NCI-H2107 treated with DMSO at 0.1 percent for 48 hours (cell line): ENCODE data around the gene TAS2R13.

ENCODE experiments used
- DNase-seq: peaks from one replicate; lab custom pipeline; 2025; ENCODE audit not compliant: unreplicated experiment; lab: John Stamatoyannopoulos, UW

The TAS2R13 gene, protein sequence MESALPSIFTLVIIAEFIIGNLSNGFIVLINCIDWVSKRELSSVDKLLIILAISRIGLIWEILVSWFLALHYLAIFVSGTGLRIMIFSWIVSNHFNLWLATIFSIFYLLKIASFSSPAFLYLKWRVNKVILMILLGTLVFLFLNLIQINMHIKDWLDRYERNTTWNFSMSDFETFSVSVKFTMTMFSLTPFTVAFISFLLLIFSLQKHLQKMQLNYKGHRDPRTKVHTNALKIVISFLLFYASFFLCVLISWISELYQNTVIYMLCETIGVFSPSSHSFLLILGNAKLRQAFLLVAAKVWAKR

DNA sequence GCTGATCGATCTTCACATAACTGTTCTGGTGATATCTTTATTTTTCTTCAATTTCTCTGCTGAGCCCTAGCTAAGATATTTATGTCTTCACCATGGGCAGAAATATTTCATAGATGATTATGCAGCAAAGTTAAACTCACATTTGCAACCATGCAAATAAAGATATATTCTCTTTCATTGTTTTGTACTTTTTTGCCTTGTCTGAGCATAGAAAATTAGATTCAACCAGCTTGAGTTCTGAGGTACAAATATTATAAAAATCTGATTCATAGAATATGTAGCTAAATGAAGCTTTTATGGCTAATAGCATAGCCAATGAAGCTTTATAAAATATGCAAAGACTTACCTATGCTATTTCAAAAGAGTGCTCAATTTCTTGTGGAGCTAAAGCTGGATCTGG is at the start of gene TAS2R13:
TAS2R13 (minus strand) TSS at position 101 of the 400 bp plus-strand sequence. CDS start 264 bp downstream, outside the sequence.
- DNase-seq, result no peak

DNA sequence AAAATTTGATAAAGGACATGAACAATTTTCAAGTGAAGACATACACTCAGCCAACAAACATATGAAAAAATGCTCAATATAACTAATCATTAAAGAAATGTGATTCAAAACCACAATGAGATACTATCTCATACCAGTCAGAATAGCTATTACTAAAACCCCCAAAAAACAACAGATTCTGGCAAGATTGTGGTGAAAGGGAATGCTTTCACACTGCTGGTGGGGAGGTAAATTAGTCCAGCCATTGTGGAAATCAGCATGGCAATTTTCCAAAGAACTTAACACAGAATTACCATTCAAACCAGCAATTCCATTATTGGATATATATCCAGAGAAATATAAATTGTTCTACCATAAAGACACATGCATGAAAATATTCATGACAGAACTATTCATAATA is 48.4 kb upstream of the TAS2R13 start:
- no peak for DNase-seq

DNA sequence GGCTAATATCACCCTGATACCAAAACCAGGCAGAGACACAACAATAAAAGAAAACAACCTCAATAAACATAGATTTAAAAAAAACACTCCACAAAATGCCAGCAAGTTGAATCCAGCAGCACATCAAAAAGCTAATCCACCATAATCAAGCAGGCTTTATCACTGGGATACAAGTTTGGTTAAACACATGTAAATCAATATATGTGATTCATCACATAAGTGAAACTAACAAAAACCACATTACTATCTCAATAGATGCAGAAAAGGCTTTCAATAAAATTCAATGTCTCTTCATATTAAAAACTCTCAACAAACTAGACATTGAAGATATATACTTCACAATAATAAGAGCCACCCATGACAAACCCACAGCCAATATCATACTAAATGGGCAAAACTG is 46.7 kb upstream of the TAS2R13 start:
- DNase-seq, result no peak

DNA sequence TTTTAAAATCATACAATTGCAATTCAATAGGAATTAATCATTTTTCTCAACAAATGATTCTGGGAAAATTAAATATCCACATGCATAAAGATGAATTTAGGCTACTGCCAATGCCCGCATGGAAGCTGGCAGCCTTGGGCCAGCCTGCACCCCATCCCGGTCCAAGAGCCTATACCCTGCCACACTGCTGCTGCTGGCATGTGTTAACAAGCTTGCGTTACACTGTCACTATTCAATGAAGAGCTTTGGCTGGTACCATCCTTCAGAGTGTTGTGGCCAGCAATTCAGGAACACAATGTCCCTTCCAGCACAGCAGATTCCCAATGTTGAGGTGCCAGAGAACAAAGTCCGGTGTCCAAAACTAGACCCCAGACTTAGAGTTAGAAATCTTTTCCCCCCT is 43.3 kb upstream of the TAS2R13 start:
- no peak for DNase-seq

DNA sequence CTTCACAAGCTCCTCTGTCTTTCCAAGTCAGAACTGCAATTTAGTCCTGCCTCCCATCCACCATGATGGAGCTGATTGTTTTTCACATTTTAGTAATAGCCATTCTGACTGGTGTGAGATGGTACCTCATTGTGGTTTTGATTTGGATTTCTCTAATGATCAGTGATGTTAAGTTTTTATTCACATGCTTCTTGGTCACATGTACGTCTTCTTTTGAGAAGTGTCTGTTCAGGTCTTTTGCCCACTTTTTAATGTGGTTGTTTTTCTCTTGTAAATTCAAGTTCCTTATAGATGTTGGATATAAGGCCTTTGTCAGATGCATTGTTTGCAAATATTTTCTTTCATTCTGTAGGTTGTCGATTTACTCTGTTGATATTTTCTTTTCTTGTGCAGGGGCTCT is 33.8 kb upstream of the TAS2R13 start:
- no peak for DNase-seq

DNA sequence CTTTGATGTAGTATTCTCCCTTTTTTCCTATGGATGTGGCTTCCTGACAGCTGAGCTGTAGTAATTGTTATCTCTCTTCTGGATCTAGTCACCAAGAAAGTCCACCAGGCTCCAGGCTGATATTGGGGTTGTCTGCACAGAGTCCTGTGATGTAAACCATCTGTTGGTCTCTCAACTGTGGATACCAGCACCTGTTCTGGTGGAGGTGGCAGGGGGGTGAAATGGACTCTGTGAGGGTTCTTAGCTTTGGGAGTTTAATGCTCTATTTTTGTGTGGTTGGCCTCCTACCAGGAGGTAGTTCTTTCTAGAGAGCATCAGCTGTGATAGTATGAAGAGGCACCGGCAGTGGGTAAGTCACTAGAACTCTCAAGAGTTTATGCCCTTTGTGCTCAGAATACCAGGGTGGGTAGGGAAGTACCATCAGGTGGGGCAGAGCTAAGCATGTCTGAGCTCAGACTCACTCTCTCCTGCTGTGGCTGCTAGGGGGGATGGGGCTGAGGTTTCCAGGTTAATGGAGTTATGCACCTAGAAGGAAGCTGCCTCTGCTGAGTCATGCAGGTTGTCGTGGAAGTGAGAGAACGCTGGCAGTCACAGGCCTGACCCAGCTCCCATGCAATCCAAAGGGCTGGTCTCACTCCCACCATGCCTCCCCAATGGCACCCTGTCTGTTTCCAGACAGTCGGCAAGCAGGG is 32.7 kb upstream of the TAS2R13 start:
- DNase-seq, result peak; percentile 90

DNA sequence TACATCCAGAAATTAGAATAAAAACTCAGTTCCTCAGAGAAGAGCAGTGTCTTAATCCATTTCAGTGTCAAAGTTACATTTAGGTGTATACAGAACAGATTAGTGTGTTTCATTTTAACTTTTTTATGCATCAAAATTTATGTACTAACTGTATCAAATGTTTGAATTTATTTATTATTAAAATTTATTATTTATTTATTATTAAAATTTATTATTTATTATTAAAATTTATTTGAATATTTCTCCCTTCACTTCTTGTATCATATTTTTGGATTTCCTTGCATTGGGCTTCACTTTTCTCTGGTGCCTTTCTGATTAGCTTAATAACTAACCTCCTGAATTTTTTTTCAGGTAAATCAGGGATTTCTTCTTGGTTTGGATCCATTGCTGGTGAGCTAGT is 32.0 kb upstream of the TAS2R13 start:
- DNase-seq, result no peak

DNA sequence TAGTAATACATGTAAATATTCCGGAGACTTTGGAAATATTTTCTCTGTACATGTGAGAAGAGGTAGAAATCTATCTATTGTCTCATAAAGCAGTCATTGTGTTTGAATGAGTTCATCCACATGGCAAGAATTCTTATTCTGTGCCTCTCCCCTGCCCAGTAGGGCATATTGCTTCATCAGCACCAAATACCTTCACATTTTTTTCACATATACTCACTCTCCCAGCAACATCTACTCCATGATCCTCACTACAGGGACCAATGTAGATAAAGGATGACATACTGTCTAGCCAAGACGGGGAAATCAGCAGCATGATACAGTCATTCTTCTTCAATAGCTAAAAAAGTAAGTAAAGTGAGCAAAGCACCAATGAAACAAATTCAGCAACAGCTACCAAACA is 31.0 kb upstream of the TAS2R13 start:
- no peak for DNase-seq

DNA sequence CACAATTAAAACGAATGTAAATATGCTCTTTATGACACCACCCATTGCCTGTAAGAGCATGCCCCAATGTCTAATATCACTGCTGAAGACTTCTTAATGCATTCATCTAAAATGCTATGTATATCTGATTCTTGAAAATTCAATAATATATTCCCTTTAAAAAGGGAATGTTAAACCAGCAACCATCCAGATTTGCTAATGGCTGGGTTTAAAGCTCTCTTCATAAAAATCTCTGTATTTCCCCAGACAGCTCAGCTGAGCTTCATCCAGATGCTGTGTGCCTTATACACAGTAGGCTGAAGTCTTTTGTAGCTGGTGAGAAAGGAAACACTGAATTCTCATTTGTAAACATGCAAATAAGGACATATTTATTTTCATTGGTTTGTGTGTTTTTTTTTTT is 29.8 kb upstream of the TAS2R13 start, which contains the start of gene TAS2R14:
TAS2R14 (minus strand) TSS at position 101 of the 400 bp plus-strand sequence; CDS start at position 45, 56 bp downstream.
- no peak for DNase-seq

DNA sequence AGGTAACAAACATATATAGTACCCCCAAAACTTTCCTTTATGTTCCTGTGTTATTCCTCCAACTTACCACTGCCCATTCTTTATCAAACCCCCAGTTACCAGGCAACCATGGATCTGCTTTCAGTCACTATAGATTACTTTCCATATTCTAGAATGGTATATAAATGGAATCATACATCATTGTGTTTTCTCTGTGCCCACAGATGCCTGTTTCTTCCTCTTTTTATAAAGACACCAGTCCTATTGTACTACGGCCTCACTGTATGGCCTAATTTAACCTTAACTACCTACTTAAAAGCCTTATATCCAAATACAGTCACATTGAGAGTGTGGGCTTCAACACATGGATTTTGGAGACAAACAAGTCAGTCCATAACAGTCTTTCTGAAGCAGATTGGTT is 27.1 kb upstream of the TAS2R13 start:
- DNase-seq, result no peak

DNA sequence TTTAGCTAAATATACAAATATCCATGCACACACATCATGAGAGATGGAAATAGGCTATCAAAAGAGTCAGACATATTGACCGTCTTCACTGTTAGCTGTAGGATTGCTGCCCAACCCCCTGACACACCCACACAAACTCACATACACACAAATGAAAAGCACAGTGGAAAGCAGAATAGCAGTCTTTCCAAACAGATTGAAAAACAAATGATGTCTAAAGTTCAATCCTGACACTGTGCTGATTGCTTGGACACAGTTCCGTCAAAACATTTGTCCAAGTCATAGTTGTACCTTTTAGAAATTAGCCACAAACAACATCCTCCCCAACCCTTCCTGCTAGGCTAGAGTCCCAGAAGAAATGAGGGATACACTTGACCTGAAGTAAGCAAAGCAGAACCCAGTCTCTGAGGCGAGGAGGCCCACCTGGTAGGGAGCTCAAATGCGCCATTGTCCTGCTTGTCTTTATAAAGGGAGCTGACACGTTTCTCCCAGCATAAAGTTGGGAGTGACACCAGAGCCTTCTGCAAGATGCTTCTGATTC is 19.5 kb upstream of the TAS2R13 start, which contains the start of gene PRH2:
PRH2 (plus strand) TSS at position 491 of the 541 bp plus-strand sequence; CDS start at position 529, 38 bp downstream.
- no peak for DNase-seq

DNA sequence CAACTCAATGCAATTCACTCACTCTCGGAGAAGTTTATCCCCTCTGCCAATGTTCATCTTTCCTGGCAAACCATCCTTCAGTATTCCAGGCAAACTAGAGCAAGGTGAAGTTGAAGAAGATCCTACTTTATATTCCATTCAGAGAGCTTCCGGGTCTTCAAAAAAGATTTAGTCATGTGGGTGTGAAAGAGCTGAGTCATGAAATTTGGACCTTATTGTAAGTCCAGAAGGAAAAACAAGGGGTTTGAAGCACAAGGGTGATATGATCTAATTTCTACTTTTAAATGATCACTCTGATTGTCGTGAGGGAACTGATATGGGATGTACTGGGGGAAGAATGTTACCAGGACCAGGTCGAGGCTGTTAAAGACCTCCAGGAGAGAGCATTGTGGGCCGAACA is 16.9 kb upstream of the TAS2R13 start:
- DNase-seq, result no peak

DNA sequence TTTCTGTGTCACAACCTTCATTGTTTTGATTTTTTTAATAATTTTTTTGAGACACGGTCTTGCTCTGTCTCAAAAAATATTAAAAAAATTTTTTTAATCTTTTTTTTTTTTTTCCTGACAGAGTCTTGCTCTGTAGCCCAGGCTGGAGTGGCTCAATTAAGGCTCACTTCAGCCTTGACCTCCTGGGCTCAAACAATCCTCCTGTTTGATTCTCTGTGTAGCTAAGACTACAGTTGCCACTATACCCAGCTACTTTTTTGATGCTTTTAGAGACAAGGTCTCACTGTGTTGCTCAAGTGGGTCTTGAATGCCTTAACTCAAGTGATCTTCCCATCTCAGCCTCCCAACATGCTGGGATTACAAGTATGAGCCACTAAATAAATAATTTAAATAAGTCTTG is 10.4 kb upstream of the TAS2R13 start:
- DNase-seq, result no peak

DNA sequence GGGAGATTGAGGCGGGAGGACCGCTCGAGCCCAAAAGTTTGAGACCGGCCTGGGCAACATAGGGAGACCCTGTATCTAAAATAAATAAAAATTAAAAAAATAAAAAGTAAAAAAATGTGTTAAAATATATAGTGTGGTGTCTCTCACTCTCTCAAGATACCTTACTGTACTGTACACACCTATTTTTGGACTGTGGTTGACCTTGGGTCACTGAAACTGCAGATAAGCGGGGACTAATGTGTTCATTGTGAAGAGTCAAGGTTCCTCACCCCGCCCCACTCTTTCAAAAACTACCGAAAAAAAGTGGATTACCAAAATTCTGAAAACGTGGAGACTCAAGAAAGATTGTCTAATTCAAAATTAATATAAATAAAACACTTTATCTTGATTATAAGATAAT is 1.0 kb upstream of the TAS2R13 start:
- DNase-seq, result no peak

DNA sequence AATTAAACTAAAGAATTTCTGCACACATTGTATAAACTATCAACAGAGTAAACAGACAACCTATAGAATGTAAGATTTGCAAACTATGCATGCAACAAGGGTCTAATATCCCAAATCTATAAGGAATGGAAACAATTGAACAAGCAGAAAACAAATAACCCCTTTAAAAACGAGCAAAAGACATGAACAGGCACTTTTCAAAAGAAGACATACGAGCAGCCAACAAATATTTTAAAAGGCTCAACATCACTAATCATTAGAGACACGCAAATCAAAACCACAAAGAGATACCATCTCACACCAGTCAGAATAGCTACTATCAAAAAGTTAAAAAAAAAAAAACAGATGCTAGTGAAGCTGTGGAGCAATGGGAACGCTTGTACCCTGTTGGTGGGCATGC is 4.7 kb downstream of the TAS2R13 start:
- DNase-seq, result no peak

DNA sequence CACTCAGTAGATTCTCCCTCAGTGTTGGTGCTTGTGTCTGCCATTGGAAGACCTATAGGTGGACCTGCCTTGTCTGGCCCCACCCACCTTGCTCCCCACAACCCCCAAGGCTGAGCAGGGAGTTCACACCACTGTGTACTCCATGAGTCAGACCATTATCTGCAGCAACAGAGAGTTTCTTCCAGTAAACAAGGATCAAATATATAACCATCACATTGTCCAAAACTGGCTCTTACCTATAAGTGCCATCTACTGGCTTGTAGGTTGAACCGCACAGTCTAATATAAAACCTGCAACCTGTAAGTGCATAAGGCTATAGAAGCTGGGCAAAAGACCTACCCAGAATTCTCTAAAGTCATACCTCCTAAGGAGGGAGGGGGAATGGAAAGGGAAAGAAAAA is 7.9 kb downstream of the TAS2R13 start:
- no peak for DNase-seq

DNA sequence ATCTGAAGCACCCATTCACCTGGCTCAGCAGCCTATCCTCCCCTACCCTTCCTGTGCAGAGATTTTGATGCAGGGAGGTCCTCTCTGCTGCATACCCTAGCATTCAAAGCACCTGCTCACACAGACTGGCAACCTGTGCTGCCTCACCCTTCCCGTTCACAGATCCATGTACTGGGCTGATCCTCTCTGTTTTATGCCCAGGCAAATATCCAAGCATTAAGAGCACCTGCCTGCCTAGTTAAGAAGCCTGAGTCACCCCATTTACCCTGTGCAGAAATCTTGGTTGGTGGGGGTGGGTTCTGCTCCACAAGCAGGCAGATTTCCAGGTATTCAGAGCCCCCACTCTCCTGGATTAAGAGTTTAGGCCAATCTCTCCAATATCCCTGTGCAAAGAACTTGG is 8.4 kb downstream of the TAS2R13 start:
- no peak for DNase-seq

DNA sequence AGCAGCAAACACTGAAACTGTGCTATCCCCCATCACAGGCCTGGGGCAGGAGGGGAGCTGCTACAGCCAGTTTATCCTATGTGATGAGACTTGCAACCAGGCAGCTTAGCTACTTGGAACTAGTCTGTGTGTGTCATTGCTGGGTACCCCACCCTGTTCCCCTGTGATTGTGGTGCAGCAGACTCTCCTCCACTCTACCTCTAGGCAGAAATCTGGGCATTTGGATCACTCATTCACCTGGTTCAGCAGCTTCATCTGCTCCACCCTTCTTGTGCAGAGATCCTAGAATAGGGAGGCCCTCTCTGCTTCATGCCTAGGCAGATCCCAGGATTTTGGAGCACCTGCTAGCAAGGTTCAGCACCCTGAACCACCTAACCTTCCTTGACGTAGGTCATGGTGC is 8.8 kb downstream of the TAS2R13 start:
- no peak for DNase-seq

DNA sequence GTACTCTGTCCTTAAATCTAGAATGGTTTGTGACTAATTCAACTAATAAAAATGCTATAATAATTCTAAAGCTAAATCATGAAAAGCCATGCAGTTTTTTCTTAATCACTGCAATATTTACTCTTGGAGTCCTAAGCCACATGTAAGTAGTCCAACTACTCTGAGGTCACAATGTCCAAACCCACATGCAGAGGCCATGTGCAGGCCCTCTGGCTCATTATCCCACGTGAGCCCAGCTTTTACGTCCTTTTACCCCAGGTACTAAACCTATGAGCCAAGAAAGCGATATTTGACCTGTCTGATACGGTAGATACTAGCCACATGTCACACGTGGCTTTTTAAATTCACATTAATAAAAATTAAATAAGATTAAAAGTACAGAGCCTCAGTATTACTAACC is 12.5 kb downstream of the TAS2R13 start:
- no peak for DNase-seq

DNA sequence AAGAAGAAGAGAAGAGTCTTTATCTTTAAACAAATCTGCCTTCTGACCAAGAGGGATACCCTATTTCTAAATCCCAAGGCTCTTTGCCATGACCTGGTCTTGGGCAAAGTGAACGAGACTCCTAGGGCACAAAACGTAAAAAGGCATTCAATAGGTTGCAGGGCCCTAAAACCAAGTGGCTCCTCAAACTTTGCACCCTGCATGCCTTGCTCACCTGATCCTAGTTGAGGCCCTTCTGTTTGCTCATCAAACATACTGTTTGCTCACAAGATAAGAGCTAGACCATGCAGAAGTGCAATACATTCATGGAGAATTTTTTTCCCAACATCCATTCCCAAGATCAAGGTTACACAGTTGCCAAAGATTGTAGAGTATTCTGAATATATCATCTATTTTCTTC is 17.4 kb downstream of the TAS2R13 start:
- no peak for DNase-seq

DNA sequence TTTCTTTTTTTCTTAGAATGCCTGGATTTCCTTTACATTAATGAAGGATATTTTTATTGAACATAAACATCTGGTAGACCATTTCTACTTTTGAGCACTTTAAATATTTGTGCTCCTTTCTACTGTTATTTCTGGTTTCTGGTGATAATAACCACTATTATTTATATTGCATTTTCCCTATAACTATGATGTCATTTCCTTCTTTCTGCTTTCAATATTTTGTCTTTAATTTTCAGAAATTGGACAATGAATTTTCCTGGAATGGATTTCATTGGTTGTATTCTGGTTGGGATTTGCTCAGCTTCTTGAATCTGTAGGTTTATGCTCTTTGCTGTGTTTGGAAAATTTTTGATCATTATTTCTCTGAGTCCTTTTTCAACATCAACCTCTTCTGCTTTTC is 20.1 kb downstream of the TAS2R13 start:
- no peak for DNase-seq

DNA sequence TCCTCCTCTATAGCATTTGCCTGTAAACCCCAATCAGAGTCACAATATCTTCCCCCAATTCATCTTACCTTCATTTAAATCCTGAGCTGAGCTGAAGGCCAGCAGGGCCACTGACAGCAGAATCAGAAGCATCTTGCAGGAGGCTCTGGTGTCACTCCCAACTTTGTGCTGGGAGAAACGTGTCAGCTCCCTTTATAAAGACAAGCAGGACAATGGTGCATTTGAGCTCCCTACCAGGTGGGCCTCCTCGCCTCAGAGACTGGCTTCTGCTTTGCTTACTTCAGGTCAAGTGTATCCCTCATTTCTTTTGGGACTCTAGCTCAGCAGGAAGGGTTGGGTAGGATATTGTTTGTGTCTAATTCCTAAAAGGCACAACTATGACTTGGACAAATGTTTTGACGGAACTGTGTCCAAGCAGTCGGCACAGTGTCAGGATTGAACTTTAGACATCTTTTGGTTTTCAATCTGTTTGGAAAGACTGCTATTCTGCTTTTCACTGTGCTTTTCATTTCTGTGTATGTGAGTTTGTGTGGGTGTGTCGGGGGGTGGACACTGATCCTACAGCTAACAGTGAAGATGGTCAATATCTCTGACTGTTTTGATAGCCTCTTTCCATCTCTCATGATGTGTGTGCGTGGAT is 25.2 kb downstream of the TAS2R13 start, which contains the start of gene PRH1:
PRH1 (minus strand) TSS at position 170 of the 640 bp plus-strand sequence; CDS start at position 132, 38 bp downstream.
- no peak for DNase-seq
